Activated CD8-positive, alpha-beta memory T cell treated with anti-CD3 and anti-CD28 coated beads, Interleukin-2, amount 50 U/mL, for 24 hours (primary cell): ENCODE data around the gene NDUFAF3.

Source experiments
- DNase-seq: peaks from one replicate; pipeline ENCODE4 v3.0.0-alpha.2; 2020; ENCODE audit errors: extremely low read depth

NDUFAF3 gene, protein sequence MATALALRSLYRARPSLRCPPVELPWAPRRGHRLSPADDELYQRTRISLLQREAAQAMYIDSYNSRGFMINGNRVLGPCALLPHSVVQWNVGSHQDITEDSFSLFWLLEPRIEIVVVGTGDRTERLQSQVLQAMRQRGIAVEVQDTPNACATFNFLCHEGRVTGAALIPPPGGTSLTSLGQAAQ

DNA sequence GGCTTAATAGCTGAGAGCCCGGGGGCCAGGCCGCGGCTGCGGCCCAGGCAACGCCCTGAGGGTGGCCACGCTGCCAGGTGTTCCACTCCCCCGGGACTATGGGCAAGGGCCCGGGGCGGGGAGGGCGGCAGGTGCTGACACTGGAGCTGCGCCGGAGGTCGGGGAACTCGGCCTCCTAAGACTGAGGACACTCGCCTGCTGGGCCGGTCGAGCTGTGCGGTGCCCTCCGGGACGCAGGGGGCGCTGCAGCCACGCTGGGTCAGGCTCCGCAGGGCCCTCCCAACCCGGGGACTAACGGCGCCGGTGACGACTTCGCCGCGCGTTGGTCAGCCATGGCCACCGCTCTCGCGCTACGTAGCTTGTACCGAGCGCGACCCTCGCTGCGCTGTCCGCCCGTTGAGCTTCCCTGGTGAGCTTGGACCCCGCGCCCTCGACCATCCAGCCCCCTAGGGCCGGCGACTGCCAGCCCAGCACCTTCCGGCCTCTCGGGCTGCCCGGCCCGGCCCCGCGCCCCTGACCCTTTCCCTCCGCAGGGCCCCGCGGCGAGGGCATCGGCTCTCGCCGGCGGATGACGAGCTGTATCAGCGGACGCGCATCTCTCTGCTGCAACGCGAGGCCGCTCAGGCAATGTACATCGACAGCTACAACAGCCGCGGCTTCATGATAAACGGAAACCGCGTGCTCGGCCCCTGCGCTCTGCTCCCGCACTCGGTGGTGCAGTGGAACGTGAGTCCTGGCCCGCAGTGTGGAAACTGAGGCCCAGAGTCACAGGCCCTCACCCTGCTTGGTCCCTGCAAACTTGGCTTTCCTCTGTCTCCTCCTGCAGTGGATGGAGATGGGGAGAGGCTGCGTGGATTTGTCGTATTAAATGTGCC lies at the start of gene NDUFAF3:
Gene NDUFAF3, plus strand, starts transcription at position 309 of the 875 bp plus-strand sequence. Its CDS starts 24 bp downstream, at position 333.
- peak; percentile 78 for DNase-seq

GRCh38 chr3:48974076-48974864 lies 47.7 kb upstream of the NDUFAF3 start:
- no peak for DNase-seq

- DNase-seq: no peak
These were observed 42.5 kb upstream of the NDUFAF3 start for GRCh38 chr3:48979451-48979850.

DNA sequence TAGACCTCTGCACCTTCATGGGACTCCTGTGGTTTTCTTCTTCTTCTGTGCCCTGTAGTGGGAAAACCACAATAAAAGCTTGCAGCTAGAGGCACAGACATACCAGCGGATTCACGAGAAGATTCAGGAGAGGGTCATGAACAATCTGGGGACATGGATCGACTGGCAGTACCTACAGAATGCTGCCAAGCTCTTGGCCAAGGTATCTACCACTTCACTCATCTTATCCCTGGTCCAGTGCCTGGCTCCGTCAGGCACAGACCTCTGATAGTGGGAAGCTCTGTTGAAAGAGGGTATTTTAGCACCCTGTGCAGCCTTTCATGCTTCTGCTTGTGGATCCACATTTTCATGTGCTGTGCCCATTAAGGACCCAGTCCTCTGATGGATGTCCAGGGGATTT lies 41.6 kb upstream of the NDUFAF3 start:
- no peak for DNase-seq

DNA sequence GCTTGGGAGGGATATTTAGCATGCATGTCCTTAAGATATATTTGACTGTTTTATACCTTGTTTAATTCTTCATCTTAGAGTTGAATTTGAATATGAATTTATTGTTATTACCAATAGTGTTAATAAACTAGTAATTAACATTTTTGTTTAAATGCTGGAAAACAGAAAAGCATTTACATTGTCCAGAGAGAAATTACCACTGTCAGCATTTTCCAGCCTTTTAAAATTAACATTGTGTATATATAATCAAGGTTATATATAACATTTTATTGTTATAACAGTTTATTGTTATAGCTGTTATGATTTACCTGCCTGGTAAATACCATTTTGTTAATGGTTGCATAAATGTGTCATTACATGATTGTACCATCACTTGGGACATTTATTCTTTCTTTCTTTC lies 39.9 kb upstream of the NDUFAF3 start:
- DNase-seq: no peak

GRCh38 chr3:48982686-48983085 lies 39.2 kb upstream of the NDUFAF3 start:
- DNase-seq: no peak

- DNase-seq: no peak
These were observed 38.8 kb upstream of the NDUFAF3 start for GRCh38 chr3:48983096-48983495.

GRCh38 chr3:48984663-48985062 lies 37.3 kb upstream of the NDUFAF3 start:
- no peak for DNase-seq

DNA sequence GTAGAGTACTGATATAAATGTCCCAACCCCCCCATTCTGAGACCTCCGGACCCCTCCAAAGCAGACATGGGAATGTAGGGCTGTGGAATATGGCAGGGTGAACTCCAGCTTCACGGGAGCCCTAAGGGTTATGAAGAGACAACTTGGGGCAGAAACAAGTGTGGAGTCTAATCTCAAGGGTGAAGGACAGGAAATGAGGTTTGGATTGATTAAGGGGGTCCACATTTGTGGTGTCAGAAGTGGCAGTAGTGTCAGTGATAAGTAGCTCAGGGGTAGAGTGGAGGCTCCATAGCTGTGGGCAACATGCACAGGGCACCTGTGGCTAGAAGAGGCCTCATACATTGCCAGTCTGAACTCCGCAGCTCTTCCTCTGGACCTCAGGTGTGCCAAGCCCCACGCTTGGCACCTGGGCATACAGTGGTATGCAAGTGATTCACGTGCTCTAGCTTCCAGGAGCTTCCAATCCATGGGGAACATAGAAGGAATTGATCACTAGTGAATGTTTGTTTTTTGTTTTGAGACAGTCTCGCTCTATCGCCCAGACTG lies 36.0 kb upstream of the NDUFAF3 start:
- no peak for DNase-seq

DNA sequence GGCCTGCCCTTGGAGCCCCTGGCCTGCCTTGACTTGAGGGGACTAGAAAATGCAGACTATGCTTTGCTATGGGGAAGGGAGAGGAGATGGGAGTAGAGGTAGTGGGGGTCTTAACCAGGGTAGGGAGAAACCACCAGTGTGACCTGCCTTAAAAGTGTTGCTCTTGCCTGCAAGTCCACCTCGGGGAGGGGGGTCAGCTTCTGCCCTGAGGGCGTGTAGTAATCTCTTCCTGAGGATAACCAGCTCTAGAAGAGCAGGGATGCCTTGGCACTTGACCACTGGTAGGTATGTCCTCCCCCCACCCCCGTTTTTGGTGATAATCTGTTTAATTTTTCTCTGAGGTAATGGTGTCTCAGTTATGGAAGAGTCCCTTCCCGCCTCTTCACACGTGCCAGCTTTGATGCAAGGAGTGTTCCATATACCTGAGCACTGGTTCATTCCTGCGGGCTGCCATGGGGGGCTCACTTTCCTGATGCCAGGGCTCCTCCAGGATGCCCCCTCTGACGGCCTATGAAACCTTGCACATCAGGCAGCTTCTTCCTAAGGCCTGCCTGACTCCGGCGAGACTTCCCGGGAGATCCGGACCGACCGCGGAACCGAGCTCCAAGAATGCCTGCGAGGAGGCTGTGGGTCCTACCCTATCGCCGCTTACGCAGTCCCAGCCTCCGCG lies 32.7 kb upstream of the NDUFAF3 start:
- no peak for DNase-seq

DNA sequence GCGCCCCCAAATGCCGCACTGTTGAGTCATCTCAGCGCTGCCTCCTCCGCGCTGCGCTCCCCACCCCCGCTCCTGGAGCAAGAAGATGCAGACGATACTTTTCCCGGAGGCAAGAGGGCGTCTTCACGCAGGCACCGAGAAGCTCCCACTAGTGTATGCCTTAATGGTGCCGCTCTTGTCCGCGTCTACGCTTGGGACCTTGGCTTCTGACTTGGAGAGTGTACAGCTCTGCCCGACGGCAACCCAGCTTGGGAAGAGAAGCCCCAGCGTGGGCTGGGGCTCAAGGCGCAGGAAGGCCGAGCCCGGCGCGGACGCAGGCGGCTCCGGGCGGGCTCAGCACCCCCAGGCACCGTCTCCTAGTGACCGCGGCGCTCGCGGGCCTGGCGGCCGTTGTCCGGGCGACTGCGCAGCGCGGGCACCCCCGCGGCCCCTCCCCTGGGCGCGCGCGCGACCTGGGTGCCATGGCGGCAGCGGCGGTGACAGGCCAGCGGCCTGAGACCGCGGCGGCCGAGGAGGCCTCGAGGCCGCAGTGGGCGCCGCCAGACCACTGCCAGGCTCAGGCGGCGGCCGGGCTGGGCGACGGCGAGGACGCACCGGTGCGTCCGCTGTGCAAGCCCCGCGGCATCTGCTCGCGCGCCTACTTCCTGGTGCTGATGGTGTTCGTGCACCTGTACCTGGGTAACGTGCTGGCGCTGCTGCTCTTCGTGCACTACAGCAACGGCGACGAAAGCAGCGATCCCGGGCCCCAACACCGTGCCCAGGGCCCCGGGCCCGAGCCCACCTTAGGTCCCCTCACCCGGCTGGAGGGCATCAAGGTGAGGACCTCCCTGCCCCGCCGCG lies 31.9 kb upstream of the NDUFAF3 start, which contains the start of gene P4HTM:
Gene P4HTM, plus strand, starts transcription at position 446 of the 840 bp plus-strand sequence. Its CDS starts 16 bp downstream, at position 462.
- peak; percentile 59 for DNase-seq

DNA sequence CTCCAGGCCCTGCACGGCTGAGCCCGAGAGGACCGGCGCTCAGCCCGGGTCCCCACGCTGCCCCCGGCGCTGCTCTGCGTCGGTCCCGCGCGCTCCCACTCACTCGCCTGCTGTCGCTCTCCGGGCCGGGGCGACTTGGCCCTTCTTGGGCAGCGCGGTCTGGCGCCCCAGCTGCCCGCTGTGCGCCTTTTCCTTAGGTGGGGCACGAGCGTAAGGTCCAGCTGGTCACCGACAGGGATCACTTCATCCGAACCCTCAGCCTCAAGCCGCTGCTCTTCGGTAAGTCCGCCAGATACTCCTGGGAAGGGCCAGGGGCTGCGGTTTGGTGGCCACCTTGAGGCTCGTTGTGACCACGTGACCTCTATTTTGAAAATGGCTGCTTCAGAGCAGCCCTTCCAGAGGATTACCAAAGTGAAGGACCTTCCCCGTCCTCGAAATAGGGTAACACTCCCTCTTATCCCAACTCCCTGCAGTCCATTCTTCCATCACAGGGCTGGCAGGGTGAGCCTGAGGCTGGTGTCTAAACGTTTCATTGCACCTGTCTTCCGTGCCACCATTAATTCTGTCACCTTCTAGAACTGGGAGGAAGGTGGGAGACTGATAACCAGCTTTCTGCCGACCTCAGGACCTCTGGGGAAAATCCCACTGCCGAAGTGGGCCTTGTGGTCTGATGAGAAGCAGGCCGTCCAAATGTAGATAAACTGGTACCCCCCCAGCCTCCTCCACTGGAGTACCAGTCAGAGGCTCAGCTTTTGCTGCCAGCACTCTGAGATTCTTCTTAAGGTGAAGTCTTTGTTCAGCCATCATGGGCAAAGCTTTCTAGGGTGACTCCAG lies 31.1 kb upstream of the NDUFAF3 start:
- no peak for DNase-seq

DNA sequence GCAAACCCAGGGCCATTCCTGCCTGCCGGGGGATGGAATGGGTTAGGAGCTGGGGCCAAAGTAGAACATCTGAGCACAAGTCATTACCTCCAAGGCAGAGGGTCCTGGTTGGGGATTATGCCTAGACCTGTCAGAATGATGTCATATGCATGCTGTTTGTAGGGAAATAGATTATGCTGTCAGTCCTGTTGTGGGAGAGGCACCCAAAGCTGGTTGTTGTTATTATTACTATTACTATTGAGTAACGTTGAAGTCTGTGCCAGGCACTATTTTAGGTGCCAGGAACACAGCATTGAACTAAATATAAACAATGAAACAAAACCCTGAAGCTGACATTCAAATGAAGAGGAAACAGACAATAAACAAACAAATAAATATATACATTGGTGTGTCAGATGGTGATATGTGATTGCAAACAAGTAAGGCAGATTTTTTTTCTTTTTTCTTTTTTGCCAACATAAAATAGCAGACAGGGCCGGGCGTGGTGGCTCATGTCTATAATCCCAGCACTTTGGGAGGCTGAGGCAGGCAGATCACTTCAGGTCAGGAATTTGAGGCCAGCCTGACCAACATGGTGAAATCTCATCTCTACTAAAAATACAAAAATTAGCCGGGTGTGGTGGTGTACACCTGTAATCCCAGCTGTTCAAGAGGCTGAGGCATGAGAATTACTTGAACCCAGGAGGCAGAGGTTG lies 29.9 kb upstream of the NDUFAF3 start:
- DNase-seq: no peak

DNA sequence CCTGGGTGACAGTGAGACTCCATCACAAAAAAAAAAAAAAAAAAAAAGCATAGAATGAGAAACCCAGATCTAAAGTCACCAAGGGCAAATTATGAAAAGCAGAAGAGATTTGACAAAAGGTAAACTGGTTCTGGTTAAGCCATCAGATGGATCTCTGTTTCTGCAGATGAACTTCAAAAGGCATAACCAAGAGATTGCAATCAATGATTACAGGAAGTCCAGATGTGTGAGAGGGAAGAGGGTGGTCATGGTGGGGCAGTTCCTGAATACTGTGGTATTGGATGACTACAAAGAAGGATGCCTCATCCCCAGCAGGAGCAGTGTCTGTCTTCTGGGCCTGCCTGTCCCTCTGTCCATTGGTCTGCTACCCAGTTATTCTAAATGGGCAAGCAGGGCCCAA lies 28.1 kb upstream of the NDUFAF3 start:
- no peak for DNase-seq

DNA sequence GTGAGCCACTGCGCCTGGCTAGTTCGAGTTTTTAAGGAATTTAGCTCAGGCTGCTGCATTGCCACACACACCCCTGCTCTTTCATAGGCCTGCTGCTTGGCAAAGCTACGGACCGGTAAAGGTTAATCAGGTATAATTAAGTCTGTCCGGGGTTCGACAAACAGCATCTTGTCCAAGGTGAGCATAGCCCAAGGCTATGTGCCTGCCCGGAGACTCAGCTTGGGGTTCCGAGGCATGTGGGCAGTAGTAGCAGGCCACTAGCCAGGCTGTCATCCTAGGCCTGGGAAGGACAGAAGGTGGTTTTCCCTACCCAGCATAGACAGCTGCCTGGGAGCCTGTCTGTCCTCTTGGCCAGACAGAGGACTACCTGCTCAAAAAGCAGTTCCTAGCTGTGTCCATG lies 25.3 kb upstream of the NDUFAF3 start:
- DNase-seq: no peak

DNA sequence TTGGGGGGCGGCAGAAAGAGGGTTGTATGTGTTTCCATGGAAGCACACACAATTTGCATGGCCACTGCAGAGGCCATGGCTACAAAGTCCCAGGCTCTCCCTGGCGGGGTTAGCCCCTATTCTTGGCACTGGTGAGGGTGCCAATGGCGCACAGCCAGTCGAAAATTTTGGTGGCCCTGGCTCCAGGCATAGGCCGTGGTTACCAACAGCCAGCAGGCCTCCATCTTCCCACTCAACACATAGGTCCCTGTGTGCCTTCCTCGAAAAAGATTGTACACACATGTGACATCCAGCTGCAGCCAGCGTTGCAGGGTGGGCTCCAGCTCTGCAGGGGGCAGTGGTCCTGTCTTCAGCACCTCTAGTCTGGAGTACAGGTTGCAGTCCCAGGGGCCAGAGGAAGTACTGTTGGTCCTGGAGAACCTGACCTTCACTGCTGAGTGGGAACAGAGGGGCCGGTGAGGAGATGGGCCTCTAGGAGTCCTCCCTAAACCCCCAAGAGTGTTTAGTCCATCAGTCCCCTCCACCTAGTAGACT lies 24.8 kb upstream of the NDUFAF3 start:
- no peak for DNase-seq

GRCh38 chr3:48997714-48998637 lies 23.9 kb upstream of the NDUFAF3 start:
- DNase-seq: no peak
